DMS 273 (cell line): ENCODE data around the gene GRM4.

Experiments
- DNase-seq: peaks from one replicate; lab custom pipeline; 2025; ENCODE audit not compliant: unreplicated experiment; lab: John Stamatoyannopoulos, UW

Gene GRM4

DNA sequence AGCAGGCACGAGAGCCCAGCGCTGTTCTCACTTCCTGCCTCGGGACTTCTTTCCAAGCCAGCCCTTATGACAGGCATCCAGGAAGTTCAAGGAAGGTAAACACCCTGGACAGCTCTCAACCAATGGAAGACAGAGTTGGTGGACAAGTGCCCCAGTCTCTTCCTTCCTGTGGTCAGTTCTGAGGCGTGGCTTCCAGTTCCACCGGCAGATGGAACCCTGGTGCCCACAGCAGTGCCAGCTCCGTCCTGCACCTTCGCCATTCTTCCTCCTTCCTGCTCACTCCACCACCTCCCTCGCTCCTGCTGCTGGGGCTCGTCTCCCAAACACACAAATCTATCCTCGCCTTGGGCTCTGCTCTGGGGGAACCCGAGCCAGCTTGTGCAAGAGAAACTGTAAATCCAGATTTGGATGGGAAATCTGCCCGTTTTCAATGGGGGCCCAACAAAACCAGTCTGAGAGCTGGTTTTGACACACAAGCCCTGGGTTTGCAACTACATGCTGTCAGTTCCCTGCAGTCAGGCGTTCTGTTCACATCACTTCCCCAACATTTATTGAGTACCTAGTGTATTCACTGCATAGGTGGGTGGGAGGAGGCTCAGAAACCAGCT is 162.7 kb downstream of the GRM4 start:
- no peak for DNase-seq

- no peak for DNase-seq
Observed at GRCh38 chr6:33981861-33982260, 164.0 kb downstream of the GRM4 start.

- DNase-seq: no peak
Observed at GRCh38 chr6:33981421-33981820, 164.5 kb downstream of the GRM4 start.

DNA sequence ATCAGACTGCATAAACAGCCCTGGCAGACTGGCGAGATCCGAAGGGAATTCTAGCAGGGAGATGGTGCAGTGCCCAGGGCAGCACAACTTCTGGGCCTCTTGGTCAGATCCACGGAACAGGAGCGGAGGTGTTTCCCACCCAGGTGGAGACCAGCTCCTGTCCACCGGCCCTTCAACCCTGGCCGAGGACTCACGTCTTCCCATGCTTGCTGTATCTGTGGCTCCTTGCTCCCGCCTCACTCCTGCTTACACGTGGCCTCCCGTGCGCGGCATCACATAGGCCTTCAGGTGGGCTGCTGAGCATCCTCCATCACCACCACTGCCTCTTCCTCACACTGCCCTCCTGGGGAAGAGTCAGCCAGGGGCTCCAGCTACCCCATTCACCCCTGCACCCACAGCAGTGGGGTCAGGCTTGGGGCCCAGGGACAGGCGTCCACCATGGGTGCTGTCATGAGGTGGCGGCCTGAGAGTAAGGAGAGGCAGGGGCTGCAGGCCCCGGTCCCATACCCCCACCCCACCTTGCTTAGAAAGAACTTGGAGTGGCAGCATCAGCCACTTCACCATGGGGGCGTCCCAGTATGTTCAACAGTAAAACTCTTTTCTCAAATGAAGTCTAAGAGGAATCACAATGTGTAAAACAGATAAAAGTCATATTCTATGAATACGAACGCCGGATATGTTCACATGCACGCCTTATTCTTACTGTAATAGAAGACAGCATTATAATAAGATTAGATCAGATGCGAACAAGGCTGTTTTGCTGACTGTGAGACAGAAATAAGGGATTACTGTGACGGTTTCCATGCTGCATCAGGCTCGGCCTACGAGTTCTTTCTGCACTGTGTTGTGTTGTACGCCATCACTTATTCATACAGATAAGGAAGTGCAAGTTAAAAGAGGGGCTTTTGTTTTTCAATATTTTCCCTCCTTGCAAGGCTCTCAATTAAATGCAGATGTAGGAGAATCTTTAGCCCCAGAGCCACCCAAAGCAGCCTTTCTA is 165.4 kb downstream of the GRM4 start:
- no peak for DNase-seq

DNA sequence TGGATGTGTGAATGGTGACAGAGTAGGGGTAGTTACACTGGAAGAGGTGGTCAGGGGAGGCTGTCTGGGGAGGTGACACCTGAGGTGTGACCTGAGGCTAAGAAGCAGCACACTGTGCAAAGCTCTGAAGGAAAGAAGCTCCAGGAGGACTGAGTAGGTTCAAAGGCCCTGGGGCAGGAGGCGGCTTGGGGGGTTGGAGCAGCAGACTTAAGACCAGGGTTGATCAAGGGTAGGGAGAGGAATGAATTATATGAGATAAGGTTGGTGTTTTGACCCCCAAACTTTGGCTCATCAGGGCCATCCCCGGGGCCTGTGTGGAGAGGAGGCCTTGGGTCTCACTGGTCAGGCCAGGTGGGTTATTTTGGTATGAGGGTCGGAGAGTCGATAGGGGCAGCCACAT is 166.1 kb downstream of the GRM4 start:
- no peak for DNase-seq

DNA sequence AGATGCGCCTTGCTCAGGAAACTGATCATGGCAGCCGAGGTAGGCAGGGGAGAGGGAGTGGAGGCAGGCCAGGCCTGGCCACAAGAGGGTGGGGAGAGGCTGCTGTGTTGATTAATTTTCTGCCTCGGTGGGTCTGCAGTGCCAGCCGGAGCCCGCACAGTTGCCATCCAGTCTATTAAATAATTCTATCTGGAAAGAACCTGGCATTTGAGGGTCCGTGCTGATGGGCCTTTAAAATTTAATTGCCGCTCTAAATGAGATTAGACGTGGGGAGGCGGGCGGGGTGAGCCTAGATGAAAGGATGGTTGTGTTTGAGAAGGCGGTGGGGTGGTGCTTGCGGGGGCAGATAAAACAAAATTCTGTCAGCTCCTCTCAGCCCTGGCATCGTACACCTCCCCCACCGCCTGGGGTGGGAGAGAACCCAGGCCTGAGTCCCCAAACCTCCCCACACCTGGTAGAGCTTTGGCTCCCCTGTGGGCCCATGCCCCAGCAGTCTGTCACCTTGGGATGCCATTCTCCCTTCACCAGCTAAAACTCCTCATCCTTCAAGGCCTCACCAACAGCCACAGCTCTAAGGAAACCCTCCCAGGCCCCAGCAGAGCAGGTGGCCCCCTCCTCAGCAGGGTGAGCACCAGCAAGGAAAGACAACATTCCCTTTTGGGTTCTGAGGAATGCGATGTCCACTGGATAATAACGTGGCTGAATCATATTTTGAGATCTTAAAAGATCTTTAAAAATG is 167.3 kb downstream of the GRM4 start:
- no peak for DNase-seq

GRCh38 chr6:33977606-33978411 is 168.1 kb downstream of the GRM4 start:
- DNase-seq: no peak

DNA sequence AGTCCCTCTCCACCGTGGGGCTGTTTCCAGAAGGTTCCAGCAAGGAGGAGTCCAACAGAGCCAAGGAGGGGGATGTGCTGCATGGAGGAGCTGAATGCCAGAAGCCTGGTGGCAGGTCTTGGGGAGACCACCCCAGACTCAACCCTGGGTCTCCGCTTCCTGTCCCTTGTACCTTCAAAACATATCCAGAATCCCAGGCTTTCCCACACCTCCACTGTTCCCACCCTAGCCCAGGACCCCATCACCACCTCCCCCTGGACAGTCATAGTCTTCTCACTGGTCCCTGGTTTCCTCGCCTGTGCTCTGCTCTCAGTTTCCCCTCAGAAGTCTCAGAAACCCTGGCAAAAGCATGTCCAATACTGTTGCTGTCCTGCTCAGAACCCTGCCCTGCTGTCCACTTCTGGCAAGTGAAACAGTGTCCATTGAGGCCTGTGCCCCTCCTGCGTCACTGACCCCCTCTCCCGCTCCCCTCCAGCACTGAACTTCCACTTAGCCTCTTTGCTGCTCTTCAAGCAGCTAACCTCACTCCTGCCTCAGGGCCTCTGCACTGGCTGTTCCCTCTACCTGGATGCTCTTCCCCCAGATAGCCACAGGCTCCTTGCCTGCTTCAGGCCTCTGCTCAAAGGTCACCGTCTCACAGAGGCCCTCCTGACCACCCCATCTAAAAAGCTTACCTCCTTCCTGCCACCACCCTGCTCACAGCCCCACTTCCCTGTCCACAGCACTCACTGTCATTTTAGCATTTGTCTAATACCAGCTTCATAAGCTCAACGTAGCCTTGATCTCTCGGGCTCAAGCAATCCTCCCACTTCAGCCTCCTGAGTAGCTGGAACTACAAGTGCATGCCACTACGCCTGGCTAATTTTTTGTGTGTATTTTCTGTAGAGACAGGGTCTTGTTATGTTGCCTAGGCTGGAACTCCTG is 169.2 kb downstream of the GRM4 start:
- DNase-seq: no peak

DNA sequence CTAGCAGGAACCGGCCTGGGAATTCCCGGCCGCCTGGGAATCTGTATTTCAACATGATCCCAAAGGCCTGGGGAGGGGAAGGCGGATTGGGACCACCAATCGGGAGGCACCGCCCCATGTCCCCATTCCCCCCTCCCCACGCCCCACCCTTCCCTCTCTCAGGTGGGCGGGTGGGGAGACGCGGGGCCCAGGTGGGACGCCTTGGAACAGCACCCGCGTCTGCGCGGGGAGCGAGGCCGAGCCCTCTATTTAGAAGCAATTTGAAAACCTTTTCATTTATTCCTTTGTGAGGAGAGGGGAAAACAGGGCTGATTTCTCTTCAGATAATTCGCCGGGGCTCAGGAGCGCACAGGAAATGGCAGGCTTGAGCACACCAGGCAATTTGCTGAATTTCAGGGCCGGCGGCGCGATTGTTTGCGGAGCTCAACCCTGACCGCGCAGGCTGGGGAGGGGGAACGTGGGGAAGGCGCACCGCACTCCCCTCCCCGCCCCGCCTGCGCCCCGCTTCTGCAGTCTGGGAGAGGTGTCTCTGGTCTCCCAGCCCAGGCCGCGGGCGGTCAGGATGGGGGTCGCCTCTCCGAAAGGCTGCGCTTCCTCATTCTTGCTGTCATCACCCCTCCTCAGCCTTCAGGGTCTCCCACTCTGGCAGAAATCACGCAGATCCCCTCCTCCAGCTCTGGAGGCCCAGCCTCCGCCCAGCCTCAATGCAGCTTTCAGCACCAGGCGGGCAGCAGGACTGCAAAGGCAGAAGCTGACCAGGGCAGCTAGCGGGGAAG is 170.0 kb downstream of the GRM4 start:
- DNase-seq: no peak

- DNase-seq: no peak
Observed at GRCh38 chr6:33974471-33974870, 171.4 kb downstream of the GRM4 start.

- no peak for DNase-seq
Observed at GRCh38 chr6:33974030-33974429, 171.9 kb downstream of the GRM4 start.

GRCh38 chr6:33971580-33971979 is 174.3 kb downstream of the GRM4 start:
- DNase-seq: no peak
